Omental fat pad (tissue), 4 donors: ENCODE results near the gene FRMPD4. TPM values are rescaled to one million over a fixed set of nuclear protein-coding genes. Genes with fewer than 3 reads are reported as not detected.

Experiments
- ATAC-seq: fragments of 150-250 bp; one replicate; pipeline ENCODE4 v1.9.1; 2016; ENCODE audit warnings: mild to moderate bottlenecking, moderate library complexity; ENCODE audit not compliant: low FRiP score
- DNase-seq: peaks from one replicate; pipeline ENCODE4 v3.0.0-alpha.2; 2019; ENCODE audit warnings: low spot score
- CTCF ChIP-seq, 3 donors: fragments of 450-650 bp; IDR thresholded peaks; one replicate each; pipeline ENCODE4 v1.5.1; 2016 to 2017; ENCODE audit warnings: antibody characterized with exemption in 3 of 3, mild to moderate bottlenecking in 3 of 3, moderate library complexity in 2 of 3
- total RNA-seq, 4 donors: library from RNA; depleted of rRNA; stranded (reverse); fragments of >200 nt; gene quantifications; one replicate each; pipeline ENCODE4 v1.1.0, GENCODE V29; 2016

The FRMPD4 gene
- total RNA-seq, 4 donors from 2014 or later = 0.12 to 0.47 (median 0.25) TPM

DNA sequence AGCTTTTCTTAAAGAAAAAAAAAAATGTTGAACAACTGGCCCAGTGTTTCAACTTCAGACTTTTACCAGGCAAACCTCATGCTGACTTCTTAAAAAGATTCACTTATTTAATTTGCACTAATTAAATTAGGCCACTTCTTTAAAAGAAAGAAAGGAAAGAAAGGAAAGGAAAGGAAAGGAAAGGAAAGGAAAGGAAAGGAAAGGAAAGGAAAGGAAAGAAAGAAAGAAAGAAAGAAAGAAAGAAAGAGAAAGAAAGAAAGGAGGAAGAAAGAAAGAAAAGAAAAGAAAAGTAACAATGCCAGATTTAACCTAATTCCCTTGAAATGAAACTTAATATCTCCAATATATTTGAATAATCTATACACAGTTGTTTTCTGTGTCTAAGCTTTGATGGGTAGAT is 581.6 kb downstream of the FRMPD4 start:
- ATAC-seq (no peak), DNase-seq (no peak)
- no peak for TF ChIP-seq CTCF (IDR thresholded peaks at IDR 0.05)

GRCh38 chrX:12721042-12721441 is 582.8 kb downstream of the FRMPD4 start:
- DNase-seq = no peak
- ATAC-seq = no peak
- no peak for TF ChIP-seq CTCF (IDR thresholded peaks at IDR 0.05)

DNA sequence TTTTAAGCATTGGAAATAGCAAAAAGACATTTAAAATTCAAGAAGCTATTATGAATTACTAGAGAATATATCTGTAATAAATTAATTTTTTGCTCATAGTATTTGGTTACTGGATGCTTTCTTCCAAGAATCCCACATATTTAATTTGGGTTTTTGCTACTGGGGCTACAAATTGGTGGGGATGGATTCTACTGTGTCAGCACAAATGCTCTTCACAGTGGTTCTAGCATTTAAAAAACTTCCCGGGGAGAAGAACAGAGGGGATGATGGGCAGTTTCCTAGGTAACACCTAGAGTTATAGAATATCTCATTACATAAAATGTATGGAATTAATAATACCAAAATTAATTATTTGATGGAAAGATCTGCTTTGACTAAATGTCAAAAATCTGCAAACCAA is 584.0 kb downstream of the FRMPD4 start:
- DNase-seq = no peak
- no peak for ATAC-seq
- no peak for TF ChIP-seq CTCF (IDR thresholded peaks at IDR 0.05)

- ATAC-seq (no peak), DNase-seq (no peak)
- TF ChIP-seq CTCF (IDR thresholded peaks at IDR 0.05) = no peak
Measured at GRCh38 chrX:12741416-12741815, 603.1 kb downstream of the FRMPD4 start.

GRCh38 chrX:12747433-12747832 is 609.2 kb downstream of the FRMPD4 start:
- ATAC-seq (no peak), DNase-seq (no peak)
- TF ChIP-seq CTCF (IDR thresholded peaks at IDR 0.05) = no peak

GRCh38 chrX:12751887-12752286 is 613.6 kb downstream of the FRMPD4 start:
- no peak for ATAC-seq
- no peak for TF ChIP-seq CTCF (IDR thresholded peaks at IDR 0.05)
- DNase-seq = no peak

DNA sequence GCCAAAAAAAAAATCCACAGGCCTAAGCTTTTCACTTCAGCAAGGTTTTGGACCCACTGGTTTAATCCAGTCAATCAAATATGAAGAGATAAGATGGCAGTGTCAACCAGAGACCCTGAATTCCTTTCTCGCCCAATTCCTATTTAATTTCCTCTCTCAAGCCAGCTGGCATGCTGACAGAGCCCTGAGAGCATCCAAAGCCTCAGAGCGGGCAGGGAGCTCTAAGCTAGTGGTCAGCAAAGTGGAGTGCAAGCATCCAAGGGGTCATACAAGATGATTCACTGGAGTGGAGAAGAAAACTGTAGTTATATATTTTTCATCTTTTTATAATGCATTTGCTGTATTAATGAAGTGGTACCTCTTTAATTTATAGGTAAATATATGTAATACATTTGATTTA is 615.1 kb downstream of the FRMPD4 start:
- ATAC-seq = no peak
- no peak for TF ChIP-seq CTCF (IDR thresholded peaks at IDR 0.05)

More for the DNA sequence above, 615.1 kb downstream of the FRMPD4 start:
- DNase-seq = no peak
